GM12801 (cell line): ENCODE results near the gene ZNF501.

ENCODE experiments used
- TF ChIP-seq, protein P1 (sequence below): IDR thresholded peaks from one replicate; pipeline ENCODE4 v1.5.1; 2011; ENCODE audit warnings: control low read depth; ENCODE audit not compliant: insufficient read length; ENCODE audit errors: extremely low read depth

Gene ZNF501

DNA sequence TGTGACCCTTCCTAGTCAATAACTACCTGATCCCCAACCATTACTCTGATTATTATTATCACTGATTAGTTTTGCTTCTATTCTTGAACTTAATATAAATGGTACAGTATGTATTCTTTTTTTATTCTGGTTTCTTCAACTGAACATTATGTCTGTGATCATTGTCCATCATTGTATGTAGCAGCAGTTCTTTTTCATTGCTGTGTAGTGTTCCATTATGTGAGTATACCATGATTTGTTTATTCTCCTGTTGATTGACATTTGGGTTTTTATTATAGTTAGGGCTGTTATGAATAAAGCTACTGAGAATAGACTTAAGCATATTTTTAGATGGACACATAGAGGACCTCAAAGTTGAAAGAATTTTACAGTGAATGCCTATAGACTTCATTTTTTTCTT lies 34.8 kb downstream of the ZNF501 start:
- TF ChIP-seq, protein P1, sequence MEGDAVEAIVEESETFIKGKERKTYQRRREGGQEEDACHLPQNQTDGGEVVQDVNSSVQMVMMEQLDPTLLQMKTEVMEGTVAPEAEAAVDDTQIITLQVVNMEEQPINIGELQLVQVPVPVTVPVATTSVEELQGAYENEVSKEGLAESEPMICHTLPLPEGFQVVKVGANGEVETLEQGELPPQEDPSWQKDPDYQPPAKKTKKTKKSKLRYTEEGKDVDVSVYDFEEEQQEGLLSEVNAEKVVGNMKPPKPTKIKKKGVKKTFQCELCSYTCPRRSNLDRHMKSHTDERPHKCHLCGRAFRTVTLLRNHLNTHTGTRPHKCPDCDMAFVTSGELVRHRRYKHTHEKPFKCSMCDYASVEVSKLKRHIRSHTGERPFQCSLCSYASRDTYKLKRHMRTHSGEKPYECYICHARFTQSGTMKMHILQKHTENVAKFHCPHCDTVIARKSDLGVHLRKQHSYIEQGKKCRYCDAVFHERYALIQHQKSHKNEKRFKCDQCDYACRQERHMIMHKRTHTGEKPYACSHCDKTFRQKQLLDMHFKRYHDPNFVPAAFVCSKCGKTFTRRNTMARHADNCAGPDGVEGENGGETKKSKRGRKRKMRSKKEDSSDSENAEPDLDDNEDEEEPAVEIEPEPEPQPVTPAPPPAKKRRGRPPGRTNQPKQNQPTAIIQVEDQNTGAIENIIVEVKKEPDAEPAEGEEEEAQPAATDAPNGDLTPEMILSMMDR = no peak

DNA sequence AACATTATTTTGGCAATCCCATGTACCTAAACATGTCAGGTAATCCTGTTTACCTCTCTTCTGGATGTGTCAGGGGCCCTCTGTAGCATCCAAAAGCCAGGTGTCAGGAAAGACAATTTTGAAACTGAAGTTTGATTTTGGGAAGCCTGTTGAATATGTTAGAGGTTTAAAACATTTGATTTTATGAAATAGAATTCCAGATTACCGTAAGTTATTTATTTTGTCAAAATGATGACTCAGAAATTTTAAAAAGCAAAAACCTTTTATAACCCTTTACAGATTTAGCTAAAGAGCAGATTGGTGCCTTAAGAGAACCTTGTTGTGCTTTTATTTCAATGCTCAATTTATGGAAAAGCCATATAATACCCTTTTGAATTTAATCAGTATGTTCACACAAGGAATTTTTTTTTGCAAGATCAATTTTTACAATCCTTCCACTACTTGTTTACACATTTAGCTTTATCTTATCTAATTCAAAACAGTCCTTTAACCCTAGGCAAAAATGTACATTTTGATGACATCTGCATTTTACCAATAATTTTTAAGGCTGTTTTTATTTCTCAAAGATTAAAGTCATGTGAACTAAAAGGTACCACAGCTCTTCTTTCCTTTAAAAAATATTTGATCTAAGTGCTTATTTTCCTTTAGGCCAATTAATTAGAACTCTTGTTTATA lies 42.1 kb downstream of the ZNF501 start:
- TF ChIP-seq, protein P1 = no peak

DNA sequence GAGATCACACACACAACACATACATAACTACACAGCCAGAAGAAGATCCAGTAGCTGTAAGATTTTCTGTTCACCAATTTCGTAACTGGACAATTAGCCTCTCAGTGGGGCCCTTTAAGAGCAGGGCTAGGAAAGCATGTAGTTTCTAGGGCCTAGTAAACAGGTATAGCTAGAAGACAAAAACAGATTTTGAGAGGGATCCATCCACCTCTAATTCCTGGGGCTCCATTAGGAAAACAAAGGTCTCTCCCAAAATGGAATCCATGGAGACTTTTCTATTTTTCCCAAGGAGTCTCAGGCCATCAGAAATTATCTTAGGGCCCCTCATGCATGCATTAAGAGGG lies 42.6 kb downstream of the ZNF501 start:
- TF ChIP-seq, protein P1 = no peak

DNA sequence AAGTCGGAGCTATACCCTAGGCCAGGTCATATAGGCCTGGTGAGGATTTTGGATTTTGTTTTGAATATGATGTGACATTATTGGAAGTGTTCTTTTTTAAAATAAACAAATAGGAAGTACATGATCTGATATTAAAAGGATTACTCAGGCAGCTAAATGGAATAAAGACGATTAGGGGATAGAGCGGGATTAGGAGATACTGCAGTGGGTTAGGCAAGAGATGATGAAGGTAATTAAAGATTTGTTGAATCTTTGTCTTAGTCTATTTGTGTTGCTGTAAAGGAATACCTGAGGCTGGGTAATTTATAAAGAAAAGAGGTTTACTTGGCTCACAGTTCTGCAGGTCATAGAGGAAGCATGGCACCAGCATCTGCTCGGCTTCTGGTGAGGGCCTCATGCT lies 53.5 kb downstream of the ZNF501 start:
- TF ChIP-seq, protein P1 = no peak
